ENCODE measurements around the gene CNIH2. TPM values are rescaled to one million over a fixed set of nuclear protein-coding genes. Genes with fewer than 3 reads are reported as not detected.
"Not testable (repeated sequence)": the region's sequence is repeated elsewhere in the genome, so short reads cannot be mapped to it uniquely, and the experiment has no call there.

The CNIH2 gene
- total RNA-seq, 1 donor from 2014 or later = 1.1 TPM

- no peak for DNase-seq (ENCODE audit: low spot score)
Measured at GRCh38 chr11:66314561-66315497, 36.9 kb downstream of the CNIH2 start.

GRCh38 chr11:66315498-66315885 lies 37.5 kb downstream of the CNIH2 start:
- DNase-seq (ENCODE audit: low spot score) = no peak

- DNase-seq (ENCODE audit: low spot score) = no peak
Measured at GRCh38 chr11:66315921-66316811, 38.2 kb downstream of the CNIH2 start.

GRCh38 chr11:66316849-66317251 lies 38.9 kb downstream of the CNIH2 start, which contains the start of gene CD248:
Gene CD248 (minus strand): TSS chr11:66317044. CDS start chr11:66317027, 17 bp downstream.
- peak; percentile 58 for DNase-seq (ENCODE audit: low spot score)

- peak; percentile 37 for DNase-seq (ENCODE audit: low spot score)
Measured at GRCh38 chr11:66317322-66317722, 39.3 kb downstream of the CNIH2 start.

GRCh38 chr11:66317723-66318599 lies 40.0 kb downstream of the CNIH2 start:
- peak; percentile 64 for DNase-seq (ENCODE audit: low spot score)

- DNase-seq (ENCODE audit: low spot score) = no peak
Measured at GRCh38 chr11:66318600-66318970, 40.6 kb downstream of the CNIH2 start.

- DNase-seq (ENCODE audit: low spot score) = not testable (repeated sequence)
Measured at GRCh38 chr11:66320289-66320688, 42.3 kb downstream of the CNIH2 start.

- DNase-seq (ENCODE audit: low spot score) = not testable (repeated sequence)
Measured at GRCh38 chr11:66320748-66321147, 42.8 kb downstream of the CNIH2 start.

GRCh38 chr11:66321606-66322005 lies 43.6 kb downstream of the CNIH2 start:
- no peak for DNase-seq (ENCODE audit: low spot score)

GRCh38 chr11:66322732-66323427 lies 44.9 kb downstream of the CNIH2 start:
- DNase-seq (ENCODE audit: low spot score) = no peak

GRCh38 chr11:66323684-66324083 lies 45.7 kb downstream of the CNIH2 start:
- no peak for DNase-seq (ENCODE audit: low spot score)

GRCh38 chr11:66324664-66325063 lies 46.7 kb downstream of the CNIH2 start:
- no peak for DNase-seq (ENCODE audit: low spot score)

- no peak for DNase-seq (ENCODE audit: low spot score)
Measured at GRCh38 chr11:66325263-66325671, 47.3 kb downstream of the CNIH2 start.

GRCh38 chr11:66326261-66327111 lies 48.5 kb downstream of the CNIH2 start:
- DNase-seq (ENCODE audit: low spot score) = no peak

- DNase-seq (ENCODE audit: low spot score) = no peak
Measured at GRCh38 chr11:66327171-66328030, 49.4 kb downstream of the CNIH2 start.

GRCh38 chr11:66328031-66328301 lies 50.0 kb downstream of the CNIH2 start:
- DNase-seq (ENCODE audit: low spot score) = no peak

- peak; percentile 73 for DNase-seq (ENCODE audit: low spot score)
Measured at GRCh38 chr11:66328302-66329144, 50.5 kb downstream of the CNIH2 start.
